GM19324 (cell line): ENCODE measurements around the gene ERLEC1.
"Not testable (repeated sequence)": the region's sequence is repeated elsewhere in the genome, so short reads cannot be mapped to it uniquely, and the experiment has no call there.

ENCODE experiments used
- ATAC-seq: cut with Tn5 transposase; IDR thresholded peaks from one replicate; pipeline ENCODE4 v1.9.1; 2021; ENCODE audit warnings: mild to moderate bottlenecking, moderate library complexity; ENCODE audit not compliant: unreplicated experiment, low FRiP score

ERLEC1 gene

GRCh38 chr2:53780056-53780455 lies 6.8 kb upstream of the ERLEC1 start:
- ATAC-seq: no peak

- no peak for ATAC-seq
Measured at GRCh38 chr2:53782676-53783075, 4.2 kb upstream of the ERLEC1 start.

- ATAC-seq: no peak
Measured at GRCh38 chr2:53784436-53784835, 2.4 kb upstream of the ERLEC1 start.

GRCh38 chr2:53785366-53785765 lies 1.5 kb upstream of the ERLEC1 start:
- no peak for ATAC-seq

- no peak for ATAC-seq
Measured at GRCh38 chr2:53786352-53786704, 516 bp upstream of the ERLEC1 start.

GRCh38 chr2:53787614-53788289 lies 908 bp downstream of the ERLEC1 start:
- no peak for ATAC-seq

- ATAC-seq: no peak
Measured at GRCh38 chr2:53793261-53793660, 6.4 kb downstream of the ERLEC1 start.

GRCh38 chr2:53793821-53794220 lies 7.0 kb downstream of the ERLEC1 start:
- no peak for ATAC-seq

GRCh38 chr2:53801547-53801946 lies 14.7 kb downstream of the ERLEC1 start:
- no peak for ATAC-seq

GRCh38 chr2:53802617-53803151 lies 15.8 kb downstream of the ERLEC1 start:
- no peak for ATAC-seq

GRCh38 chr2:53811601-53812000 lies 24.8 kb downstream of the ERLEC1 start:
- no peak for ATAC-seq

- no peak for ATAC-seq
Measured at GRCh38 chr2:53813151-53813550, 26.3 kb downstream of the ERLEC1 start.

GRCh38 chr2:53818854-53819435 lies 32.1 kb downstream of the ERLEC1 start:
- ATAC-seq: no peak

- ATAC-seq: no peak
Measured at GRCh38 chr2:53819634-53820033, 32.8 kb downstream of the ERLEC1 start.

GRCh38 chr2:53820048-53820447 lies 33.2 kb downstream of the ERLEC1 start:
- ATAC-seq: no peak

- no peak for ATAC-seq
Measured at GRCh38 chr2:53820711-53821110, 33.9 kb downstream of the ERLEC1 start.

GRCh38 chr2:53821810-53822209 lies 35.0 kb downstream of the ERLEC1 start:
- no peak for ATAC-seq

- ATAC-seq: not testable (repeated sequence)
Measured at GRCh38 chr2:53823639-53824038, 36.8 kb downstream of the ERLEC1 start.

- ATAC-seq: no peak
Measured at GRCh38 chr2:53826030-53826410, 39.2 kb downstream of the ERLEC1 start.

GRCh38 chr2:53826587-53827397 lies 39.9 kb downstream of the ERLEC1 start:
- ATAC-seq: no peak

- no peak for ATAC-seq
Measured at GRCh38 chr2:53827398-53828175, 40.7 kb downstream of the ERLEC1 start.
